Measurements from ENCODE around the gene MAB21L1.

DNA sequence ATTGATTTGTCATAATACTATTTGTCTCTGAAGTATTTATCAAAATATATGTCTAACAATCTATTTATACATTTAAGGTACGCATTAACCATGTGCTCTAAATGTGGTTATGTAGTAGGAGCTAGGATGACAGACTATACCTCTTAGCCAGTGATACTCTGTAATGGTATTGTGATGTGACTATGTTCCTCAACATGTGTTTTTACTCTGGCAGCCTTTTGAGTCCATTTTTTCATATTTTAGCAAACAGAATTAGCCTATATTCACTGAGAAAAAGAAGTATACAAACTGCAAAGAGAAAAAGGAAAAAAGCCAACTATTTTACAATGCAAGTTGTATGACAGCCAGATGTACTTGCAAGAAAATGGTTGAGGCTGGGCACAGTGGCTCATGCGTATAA, 26.7 kb downstream of the MAB21L1 start:
- TF ChIP-seq CTCF (IDR thresholded peaks at IDR 0.05) (no peak), EZH2 (IDR thresholded peaks at IDR 0.05; ENCODE audit: borderline replicate concordance, insufficient read depth, low read depth, low read length, poor library complexity, severe bottlenecking) (no peak)
